ENCODE measurements around the gene GSTA5.
"Not testable (repeated sequence)": the region's sequence is repeated elsewhere in the genome, so short reads cannot be mapped to it uniquely, and the experiment has no call there.

DNA sequence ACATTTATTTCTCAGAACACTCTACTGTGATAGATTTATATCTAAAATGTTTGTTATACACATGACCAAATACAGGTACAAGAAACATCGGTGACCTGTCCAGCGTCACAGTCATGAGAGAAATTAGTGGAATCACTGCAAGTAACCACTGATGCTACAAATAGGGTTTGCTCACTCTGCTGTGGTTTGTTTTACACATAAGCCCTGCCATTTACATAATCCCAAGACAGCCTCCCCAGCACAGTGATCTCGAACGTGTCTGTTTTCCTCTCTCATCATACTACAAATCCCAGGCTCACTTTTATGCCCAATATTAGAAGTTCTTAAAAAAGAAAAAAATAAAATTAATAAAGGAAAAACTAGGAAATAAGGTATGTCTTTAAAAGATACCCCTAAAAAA lies 30.8 kb downstream of the GSTA5 start:
- TF ChIP-seq, protein P1, sequence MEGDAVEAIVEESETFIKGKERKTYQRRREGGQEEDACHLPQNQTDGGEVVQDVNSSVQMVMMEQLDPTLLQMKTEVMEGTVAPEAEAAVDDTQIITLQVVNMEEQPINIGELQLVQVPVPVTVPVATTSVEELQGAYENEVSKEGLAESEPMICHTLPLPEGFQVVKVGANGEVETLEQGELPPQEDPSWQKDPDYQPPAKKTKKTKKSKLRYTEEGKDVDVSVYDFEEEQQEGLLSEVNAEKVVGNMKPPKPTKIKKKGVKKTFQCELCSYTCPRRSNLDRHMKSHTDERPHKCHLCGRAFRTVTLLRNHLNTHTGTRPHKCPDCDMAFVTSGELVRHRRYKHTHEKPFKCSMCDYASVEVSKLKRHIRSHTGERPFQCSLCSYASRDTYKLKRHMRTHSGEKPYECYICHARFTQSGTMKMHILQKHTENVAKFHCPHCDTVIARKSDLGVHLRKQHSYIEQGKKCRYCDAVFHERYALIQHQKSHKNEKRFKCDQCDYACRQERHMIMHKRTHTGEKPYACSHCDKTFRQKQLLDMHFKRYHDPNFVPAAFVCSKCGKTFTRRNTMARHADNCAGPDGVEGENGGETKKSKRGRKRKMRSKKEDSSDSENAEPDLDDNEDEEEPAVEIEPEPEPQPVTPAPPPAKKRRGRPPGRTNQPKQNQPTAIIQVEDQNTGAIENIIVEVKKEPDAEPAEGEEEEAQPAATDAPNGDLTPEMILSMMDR (IDR thresholded peaks at IDR 0.05): not testable (repeated sequence)
- TF ChIP-seq POLR2A (IDR thresholded peaks at IDR 0.05): not testable (repeated sequence)
